Measurements from ENCODE around the gene SIPA1L3. TPM values are rescaled to one million over a fixed set of nuclear protein-coding genes. Genes with fewer than 3 reads are reported as not detected.

SIPA1L3 gene
- total and polyA plus RNA-seq, 10 of the 15 experiments (the other 5 are each of a cell fraction or from before 2014, with no cell fraction given): 0.24 to 66.2 (median 19.1) TPM

DNA sequence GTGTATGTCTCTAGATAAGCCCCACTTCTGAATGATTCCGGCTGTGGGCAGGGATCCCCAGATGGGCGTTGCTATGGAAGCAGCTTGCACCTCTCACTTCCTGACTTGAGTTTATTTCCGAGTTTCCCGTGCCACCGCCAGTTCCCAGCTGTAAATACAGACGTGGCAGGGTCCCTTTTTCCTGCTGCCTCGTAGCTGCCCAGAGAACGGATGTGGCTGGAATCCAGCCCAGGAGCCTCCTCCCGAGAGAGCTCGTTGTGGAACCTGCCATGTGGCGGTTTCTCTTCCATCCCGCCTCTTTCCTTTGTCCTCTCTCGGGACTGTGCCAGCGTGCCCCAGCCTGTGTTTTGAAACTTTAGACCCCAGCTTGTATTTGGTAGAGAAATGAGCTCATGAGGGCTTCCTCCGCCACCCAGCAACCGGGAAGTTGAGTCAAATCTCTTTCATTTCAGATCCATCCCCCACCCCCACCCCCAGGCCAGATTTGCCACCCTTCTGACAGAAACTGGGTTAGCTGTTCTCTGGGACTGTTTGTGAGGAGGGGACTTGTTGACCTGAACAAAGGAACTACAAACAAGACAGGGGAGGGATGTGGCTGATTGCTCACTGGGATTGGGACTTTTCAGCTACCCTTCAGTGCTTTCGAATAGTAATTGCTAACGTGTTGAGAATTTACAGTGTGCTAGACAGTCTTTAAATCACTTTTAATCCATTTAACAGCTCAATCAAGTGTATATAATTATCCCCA lies 96.6 kb downstream of the SIPA1L3 start:
- CTCF ChIA-PET: interaction anchor here (0.6 to 3.2 kb wide), 16 partner anchors 10 to 553 kb away, joined by 3 to 16 read pairs (median 5); no protein-coding TSS in a partner anchor
- Histone ChIP-seq H2AFZ (ENCODE audit: control insufficient read depth, low read depth, low read length) (peak overlapping the region; percentile 15; the same call in 1 of the 2 replicates), H3K36me3 (ENCODE audit: control insufficient read depth in 2 of 2, insufficient read depth in 2 of 2, low read length in 1 of 2) (peaks cover 0 to 5% of the 10 kb centered on the region in 2 experiments; a peak in 2 of 4 replicates), H3K9ac (ENCODE audit: control insufficient read depth, insufficient read depth, low read length) (peak overlapping the region; percentile 73), H3K27ac (ENCODE audit: control insufficient read depth, insufficient read depth) (peak overlapping the region; percentile 89), H4K20me1 (ENCODE audit: control insufficient read depth, insufficient read depth) (no peaks in the 10 kb centered on the region), H3K27me3 (replicated peaks in 1 of 2; ENCODE audit: control insufficient read depth in 2 of 2, insufficient read depth in 2 of 2, low read length in 1 of 2) (no peaks in the 10 kb centered on the region), H3K4me3 (peak overlapping the region; percentile 63), H3K4me2 (ENCODE audit: control insufficient read depth, insufficient read depth) (peak overlapping the region; percentile 77), H3K79me2 (ENCODE audit: control insufficient read depth, insufficient read depth, low read length) (peaks cover 66% of the 10 kb centered on the region), H3K9me3 (replicated peaks; ENCODE audit: control insufficient read depth, insufficient read depth, low read length) (no peaks in the 10 kb centered on the region), H3K4me1 (ENCODE audit: control insufficient read depth, insufficient read depth, low read length) (peaks cover 50% of the 10 kb centered on the region)
- FAIRE-seq (peak; percentile 47), DNase-seq (ENCODE audit: low read depth, low spot score) (peak; percentile 51), ATAC-seq (peak; percentile 53)
- BruUV-seq (replicated peaks): no TSS peak
- WGBS (ENCODE audit: insufficient coverage, insufficient replicate concordance, low lambda C conversion rate, missing lambda C conversion rate): under 1% methylated on average over 18 of the region's 18 CpGs
- RAD21 ChIA-PET (ENCODE audit: unreplicated experiment): interaction anchor here (0.7 to 7.4 kb wide), 22 partner anchors 11 to 332 kb away, joined by 3 to 122 read pairs (median 10); partner anchors contain the start of genes CATSPERG, SIPA1L3 and WDR87
- intact Hi-C loops (cut with micrococcal nuclease; ENCODE audit: unreplicated experiment): loop anchor here (1.0 kb wide), 1 partner anchor 24 kb away; no protein-coding TSS in a partner anchor
- in situ Hi-C loops (cut with MboI): no loop called here
- POLR2A ChIA-PET: interaction anchor here (0.6 to 4.1 kb wide), 22 partner anchors 11 to 647 kb away, joined by 3 to 36 read pairs (median 6); partner anchors contain the start of genes SIPA1L3 and WDR87
- SMC1A ChIA-PET (ENCODE audit: uncharacterized antibody, unreplicated experiment): interaction anchor here (0.7 to 9.1 kb wide), 27 partner anchors 9 to 104 kb away, joined by 3 to 102 read pairs (median 8); partner anchors contain the start of genes SIPA1L3 and WDR87
- TF ChIP-seq ZNF217 (IDR thresholded peaks at IDR 0.05) (no peak), MEF2A (IDR thresholded peaks at IDR 0.05; ENCODE audit: insufficient read depth, low read depth, low read length) (no peak), KDM1A (IDR thresholded peaks at IDR 0.05; ENCODE audit: borderline replicate concordance) (no peak), MXI1 (IDR thresholded peaks at IDR 0.05; ENCODE audit: low read depth, low read length) (no peak), RELA (IDR thresholded peaks at IDR 0.05; ENCODE audit: borderline replicate concordance, partially characterized antibody) (no peak), JUND (IDR thresholded peaks at IDR 0.05; ENCODE audit: low read depth, low read length) (no peak), BMI1 (IDR thresholded peaks at IDR 0.05; ENCODE audit: borderline replicate concordance) (peak; percentile 52; the same call in 1 of the 2 replicates), RUNX3 (IDR thresholded peaks at IDR 0.05; ENCODE audit: low read length) (peak; percentile 36; the same call in 1 of the 2 replicates), YBX1 (IDR thresholded peaks at IDR 0.05) (no peak), NFIC (IDR thresholded peaks at IDR 0.05; ENCODE audit: low read depth, low read length) (peak; percentile 45; the same call in 1 of the 2 replicates), MYB (IDR thresholded peaks at IDR 0.05; ENCODE audit: borderline replicate concordance, low read depth, low read length) (no peak), SMAD1 (IDR thresholded peaks at IDR 0.05; ENCODE audit: low read depth, partially characterized antibody) (no peak), CHD2 (IDR thresholded peaks at IDR 0.05; ENCODE audit: borderline replicate concordance, low read depth, low read length) (no peak), CHD1 (IDR thresholded peaks at IDR 0.05; ENCODE audit: low read depth, low read length) (peak; percentile 79; the same call in 1 of the 2 replicates), PML (IDR thresholded peaks at IDR 0.05; ENCODE audit: low read length) (no peak), KLF5 (IDR thresholded peaks at IDR 0.05; ENCODE audit: partially characterized antibody) (no peak), ZNF384 (IDR thresholded peaks at IDR 0.05; ENCODE audit: borderline replicate concordance, low read depth, low read length) (no peak), ETV6 (conservative IDR thresholded peaks at IDR 0.05 in 1 of 2, IDR thresholded peaks at IDR 0.05 in 1 of 2; ENCODE audit: borderline replicate concordance in 1 of 2, low read depth in 1 of 2) (peak in 1 of 2 experiments; percentile 86; a peak in 2 of 4 replicates), NFXL1 (IDR thresholded peaks at IDR 0.05; ENCODE audit: borderline replicate concordance) (no peak)
- TF ChIP-seq, protein P1, sequence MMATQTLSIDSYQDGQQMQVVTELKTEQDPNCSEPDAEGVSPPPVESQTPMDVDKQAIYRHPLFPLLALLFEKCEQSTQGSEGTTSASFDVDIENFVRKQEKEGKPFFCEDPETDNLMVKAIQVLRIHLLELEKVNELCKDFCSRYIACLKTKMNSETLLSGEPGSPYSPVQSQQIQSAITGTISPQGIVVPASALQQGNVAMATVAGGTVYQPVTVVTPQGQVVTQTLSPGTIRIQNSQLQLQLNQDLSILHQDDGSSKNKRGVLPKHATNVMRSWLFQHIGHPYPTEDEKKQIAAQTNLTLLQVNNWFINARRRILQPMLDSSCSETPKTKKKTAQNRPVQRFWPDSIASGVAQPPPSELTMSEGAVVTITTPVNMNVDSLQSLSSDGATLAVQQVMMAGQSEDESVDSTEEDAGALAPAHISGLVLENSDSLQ (IDR thresholded peaks at IDR 0.05): no peak
- TF ChIP-seq, protein P2, sequence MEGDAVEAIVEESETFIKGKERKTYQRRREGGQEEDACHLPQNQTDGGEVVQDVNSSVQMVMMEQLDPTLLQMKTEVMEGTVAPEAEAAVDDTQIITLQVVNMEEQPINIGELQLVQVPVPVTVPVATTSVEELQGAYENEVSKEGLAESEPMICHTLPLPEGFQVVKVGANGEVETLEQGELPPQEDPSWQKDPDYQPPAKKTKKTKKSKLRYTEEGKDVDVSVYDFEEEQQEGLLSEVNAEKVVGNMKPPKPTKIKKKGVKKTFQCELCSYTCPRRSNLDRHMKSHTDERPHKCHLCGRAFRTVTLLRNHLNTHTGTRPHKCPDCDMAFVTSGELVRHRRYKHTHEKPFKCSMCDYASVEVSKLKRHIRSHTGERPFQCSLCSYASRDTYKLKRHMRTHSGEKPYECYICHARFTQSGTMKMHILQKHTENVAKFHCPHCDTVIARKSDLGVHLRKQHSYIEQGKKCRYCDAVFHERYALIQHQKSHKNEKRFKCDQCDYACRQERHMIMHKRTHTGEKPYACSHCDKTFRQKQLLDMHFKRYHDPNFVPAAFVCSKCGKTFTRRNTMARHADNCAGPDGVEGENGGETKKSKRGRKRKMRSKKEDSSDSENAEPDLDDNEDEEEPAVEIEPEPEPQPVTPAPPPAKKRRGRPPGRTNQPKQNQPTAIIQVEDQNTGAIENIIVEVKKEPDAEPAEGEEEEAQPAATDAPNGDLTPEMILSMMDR (IDR thresholded peaks at IDR 0.05 in 2 of 3, conservative IDR thresholded peaks at IDR 0.05 in 1 of 3; ENCODE audit: control insufficient read depth in 2 of 3, extremely low read depth in 1 of 3, insufficient read depth in 1 of 3, low read depth in 3 of 3, low read length in 3 of 3): no peak

Measured in GM12878 (cell line).